ENCODE measurements around the gene CACNA1S.

CACNA1S gene

DNA sequence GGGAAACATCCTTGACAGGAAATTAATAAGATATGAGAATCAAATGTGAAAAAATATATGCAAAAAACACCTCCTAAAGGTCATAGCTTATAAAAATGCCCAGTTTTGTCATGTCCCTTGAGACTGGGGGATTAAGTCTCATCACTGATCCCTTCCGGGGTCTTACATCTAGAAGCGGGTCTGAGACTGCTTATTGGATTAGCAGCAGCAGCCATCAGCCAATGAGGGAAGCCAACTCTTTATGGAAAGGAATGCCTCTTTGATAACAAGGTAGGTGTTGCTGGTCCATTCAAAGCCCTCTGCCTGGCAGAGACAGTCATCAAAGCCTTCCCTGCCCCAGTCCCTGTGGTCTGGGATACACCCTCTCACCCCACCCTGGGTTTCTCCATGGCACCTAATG is 3.9 kb upstream of the CACNA1S start:
- DNase-seq (ENCODE audit: low read depth in 2 of 2) = no peak

- no peak for DNase-seq (ENCODE audit: low read depth in 2 of 2)
Measured at GRCh38 chr1:201115390-201115937, 3.2 kb upstream of the CACNA1S start.

- peak; percentile 65 to 79 for DNase-seq (ENCODE audit: low read depth in 2 of 2)
Measured at GRCh38 chr1:201114245-201115131, 2.3 kb upstream of the CACNA1S start.

DNA sequence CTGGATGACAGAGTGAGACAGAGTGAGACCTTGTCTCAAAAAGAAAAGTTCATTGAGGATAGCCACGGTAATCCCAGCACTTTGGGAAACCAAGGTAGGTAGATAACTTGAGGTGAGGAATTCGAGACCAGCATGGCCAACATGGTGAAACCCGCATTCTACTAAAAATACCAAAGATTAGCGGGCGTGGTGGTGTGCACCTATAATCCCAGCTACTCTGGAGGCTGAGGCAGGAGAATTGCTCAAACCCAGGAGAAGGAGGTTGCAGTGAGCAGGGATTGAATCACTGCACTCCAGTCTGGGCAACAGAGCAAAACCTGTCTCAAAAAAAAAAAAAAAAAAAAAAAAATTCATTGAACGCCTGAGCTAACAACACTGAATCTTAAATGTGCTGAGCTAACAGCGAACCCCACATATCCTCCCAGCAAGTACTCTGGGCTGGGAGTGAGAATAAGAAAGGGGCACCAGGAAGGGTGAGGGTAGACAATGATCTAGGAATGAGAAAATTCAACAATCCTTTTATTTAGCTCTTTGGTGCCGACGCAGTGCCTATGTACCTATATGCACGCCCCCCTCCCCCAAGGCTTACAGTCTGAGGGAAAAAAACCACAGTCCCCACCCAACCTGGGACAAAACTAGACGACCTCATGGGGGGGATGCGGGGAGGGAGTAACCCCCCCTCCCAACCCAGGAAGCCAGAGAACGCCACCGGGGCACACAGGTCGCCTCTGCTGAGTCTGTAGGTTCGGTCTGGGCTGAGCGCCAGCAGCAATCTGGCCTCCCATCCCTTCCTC is 1.4 kb upstream of the CACNA1S start:
- no peak for DNase-seq (ENCODE audit: low read depth in 2 of 2)

- no peak for DNase-seq (ENCODE audit: low read depth in 2 of 2)
Measured at GRCh38 chr1:201112926-201113325, 700 bp upstream of the CACNA1S start.

DNA sequence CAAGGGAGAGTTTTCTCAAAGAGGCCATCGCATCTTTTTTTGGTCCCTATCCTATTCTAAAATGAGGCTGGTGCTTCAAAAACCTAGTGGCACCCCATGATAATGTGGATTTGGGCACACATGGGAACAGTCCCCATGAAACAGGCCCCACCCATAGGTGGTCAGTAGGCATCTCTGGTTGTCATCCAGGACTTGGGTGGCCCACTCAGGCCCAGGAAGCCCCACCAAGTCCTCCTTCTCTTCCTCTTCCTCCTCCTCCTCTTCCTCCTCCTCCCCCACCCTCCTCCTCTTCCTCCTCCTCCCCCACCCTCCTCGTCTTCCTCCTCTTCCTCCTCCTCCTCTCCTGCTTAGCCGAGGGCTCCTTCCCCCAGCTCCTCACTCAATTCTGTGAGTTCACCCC is 554 bp downstream of the CACNA1S start:
- no peak for DNase-seq (ENCODE audit: low read depth in 2 of 2)

GRCh38 chr1:201111156-201111555 is 1.1 kb downstream of the CACNA1S start:
- DNase-seq (ENCODE audit: low read depth in 2 of 2) = no peak

GRCh38 chr1:201110616-201111015 is 1.6 kb downstream of the CACNA1S start:
- no peak for DNase-seq (ENCODE audit: low read depth in 2 of 2)

- DNase-seq (ENCODE audit: low read depth in 2 of 2) = no peak
Measured at GRCh38 chr1:201110138-201110537, 2.1 kb downstream of the CACNA1S start.

- no peak for DNase-seq (ENCODE audit: low read depth in 2 of 2)
Measured at GRCh38 chr1:201109651-201110050, 2.6 kb downstream of the CACNA1S start.

DNA sequence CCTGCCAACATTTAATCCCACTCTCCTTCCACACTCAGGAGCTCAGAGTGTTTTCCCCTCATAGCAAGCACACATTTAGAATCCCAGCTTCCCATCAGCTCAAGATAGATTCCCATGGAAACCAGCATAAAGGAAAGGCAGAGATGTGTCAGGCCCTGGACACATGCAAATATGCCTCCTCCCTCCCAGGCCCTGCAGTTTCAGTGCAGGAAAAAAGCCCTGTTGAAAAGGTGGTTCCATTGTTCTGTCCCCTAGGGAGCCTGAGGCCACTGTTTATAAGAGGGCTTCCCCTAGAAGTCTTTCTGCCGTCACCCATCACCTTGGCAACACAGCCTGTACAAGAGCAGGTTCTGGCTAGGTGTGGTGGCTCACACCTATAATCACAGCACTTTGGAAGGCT is 3.6 kb downstream of the CACNA1S start:
- DNase-seq (ENCODE audit: low read depth in 2 of 2) = no peak

- DNase-seq (ENCODE audit: low read depth in 2 of 2) = no peak
Measured at GRCh38 chr1:201105688-201106087, 6.5 kb downstream of the CACNA1S start.

GRCh38 chr1:201104141-201104540 is 8.1 kb downstream of the CACNA1S start:
- DNase-seq (ENCODE audit: low read depth in 2 of 2) = no peak

DNA sequence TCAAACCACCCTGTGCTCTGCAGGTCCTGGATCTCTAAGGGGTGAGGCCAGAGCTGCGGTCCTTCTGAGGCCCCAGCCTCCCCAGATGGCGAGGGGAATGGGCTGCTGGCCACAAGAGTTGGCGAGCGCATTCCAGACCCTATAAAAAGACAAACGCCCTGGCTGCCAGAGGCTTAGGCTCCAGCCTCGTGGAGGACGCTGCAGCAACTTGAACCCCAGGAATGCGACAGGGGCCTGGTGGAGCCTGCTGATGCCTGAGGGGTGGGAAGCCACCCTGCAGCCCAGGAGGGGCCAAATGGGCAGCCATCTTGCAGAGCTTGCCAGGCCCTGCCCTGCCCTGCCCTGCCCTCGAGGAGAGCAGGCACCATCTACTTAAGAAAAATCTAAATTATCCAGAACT is 8.6 kb downstream of the CACNA1S start:
- no peak for DNase-seq (ENCODE audit: low read depth in 2 of 2)

DNA sequence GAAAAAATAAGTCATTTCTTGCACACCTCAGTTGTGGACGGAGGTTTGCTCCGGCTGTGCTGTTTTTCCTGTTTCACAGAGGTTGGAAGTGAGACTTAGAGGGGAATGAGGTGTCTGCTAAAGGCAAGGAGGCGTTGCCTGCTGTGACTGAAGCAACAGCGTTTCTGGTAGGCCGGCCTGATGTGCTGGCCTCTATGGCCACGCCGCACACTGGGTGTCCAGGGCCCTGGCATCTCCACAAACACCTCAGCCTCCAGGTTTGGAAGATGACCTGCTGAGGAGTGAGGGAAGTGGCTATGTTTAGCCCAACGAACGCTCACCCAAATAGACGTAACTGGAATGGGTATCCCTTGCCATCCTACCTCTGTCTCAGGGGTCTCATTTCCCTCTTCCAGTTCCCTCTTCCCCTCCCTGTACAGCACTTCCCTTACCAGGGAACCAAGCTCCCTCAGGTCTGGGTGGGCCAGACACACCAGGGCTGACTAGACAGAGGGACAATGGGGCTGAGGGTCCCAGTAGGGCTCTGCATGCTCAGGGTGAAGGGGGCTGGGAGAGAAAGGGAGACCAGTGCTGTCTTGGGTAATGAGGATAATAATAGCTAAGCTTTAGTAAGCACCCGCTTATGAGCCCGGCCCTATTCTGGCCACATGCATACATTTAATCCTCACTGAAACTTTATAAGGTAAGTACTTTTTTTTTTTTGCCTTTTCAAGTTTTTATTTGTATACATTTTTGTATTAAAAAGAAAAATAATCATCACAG is 11.9 kb downstream of the CACNA1S start:
- no peak for DNase-seq (ENCODE audit: low read depth in 2 of 2)

GRCh38 chr1:201098992-201099677 is 13.1 kb downstream of the CACNA1S start:
- DNase-seq (ENCODE audit: low read depth in 2 of 2) = no peak

DNA sequence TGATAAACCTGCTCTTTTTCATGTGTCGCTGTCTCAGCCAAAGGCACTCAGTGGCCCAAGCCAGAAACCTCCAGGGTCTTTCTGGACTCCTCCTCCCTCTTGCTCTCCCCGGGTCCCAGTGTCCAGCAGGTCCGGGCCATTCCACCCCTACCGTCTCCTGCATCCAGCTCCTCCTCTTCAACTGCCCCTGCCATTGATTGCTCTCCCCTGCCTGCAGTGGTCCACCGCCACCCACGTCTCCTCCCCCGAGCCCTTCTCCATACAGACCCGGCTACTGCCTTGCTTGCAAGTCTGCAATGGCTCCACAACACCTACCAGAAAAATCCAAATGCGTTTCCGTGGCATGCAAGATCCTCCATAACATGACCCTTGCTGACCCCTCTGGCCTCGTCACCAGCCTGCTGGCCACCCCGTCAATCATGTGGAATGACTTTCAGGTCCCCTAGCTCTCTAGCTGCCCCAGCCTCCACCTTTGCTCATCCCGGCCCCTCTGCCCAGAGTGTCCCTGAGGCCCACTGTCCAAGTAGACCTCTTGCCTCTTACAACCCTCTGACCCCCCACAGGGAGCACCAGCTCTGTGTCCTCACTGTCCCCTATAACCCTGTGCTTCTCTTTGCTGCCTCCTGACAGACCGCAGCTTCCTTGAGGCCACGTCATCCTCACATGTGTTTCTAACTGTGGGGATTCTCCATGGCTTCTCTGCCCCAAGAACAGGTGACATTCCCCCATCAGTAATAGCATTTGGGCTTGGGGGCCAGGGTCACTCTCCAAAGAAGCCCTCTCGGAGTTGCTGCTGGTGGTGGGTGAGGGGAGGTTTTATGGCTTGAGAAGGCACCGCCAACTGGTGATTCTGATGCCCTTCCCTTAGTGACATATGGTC is 15.0 kb downstream of the CACNA1S start:
- no peak for DNase-seq (ENCODE audit: low read depth in 2 of 2)

DNA sequence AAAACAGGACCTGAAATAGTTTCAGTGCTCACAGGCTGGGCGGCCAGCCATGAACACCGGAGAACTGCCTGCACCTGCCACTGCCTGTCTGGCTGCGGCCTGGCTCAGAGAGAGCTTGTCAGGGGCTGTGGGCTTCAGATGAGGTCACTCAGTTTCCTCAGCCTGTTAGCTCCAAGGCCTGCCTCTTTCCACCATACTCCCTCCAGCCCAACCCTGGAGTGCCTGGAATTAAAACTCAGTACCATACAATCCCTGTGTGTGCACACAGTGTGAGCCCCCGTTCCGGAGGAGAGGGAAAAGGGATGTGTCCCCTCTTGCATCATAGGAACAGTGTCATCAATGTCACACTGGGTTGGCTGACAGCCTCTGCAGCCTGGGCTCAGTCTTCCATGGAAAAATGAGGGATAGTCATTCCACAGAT is 16.2 kb downstream of the CACNA1S start:
- DNase-seq (ENCODE audit: low read depth in 2 of 2) = no peak

DNA sequence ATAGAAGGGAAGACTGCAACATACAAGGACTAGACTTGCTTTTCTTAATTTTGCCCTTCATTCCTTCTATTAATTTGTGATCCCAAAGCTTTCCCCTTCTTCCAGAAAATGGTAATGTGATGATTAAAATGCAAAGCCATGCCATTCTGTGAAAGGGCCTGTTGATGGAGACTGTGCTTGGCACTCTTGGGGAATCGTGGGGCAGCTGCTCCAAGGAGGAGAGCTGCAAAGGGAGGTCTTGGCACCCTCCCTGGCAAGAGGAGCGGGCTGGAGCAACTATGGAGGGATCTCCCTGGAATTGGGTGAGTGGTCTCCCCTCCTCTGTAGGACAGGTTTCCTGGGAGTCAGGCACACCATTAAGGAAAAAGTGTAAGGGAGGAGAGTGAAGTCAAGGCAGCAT is 16.6 kb downstream of the CACNA1S start:
- DNase-seq (ENCODE audit: low read depth in 2 of 2) = no peak

DNA sequence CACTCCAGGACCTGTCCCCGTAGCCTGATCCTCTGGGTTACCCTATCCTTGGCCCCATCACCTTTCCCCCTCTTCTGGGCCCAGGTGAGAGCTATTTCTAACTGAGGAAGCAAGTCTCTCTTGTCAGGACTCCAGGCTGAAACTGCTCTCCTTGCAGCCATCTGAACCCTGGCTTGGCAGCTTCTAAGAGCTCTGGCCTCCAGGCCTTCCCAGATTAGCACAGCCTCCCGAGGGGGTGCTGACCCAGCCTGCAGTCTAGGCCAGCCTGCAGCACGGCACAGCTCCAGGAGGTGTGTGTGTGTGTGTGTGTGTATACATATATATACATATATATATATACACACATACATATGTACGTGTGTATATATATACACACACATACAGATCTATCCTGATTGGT is 17.4 kb downstream of the CACNA1S start:
- DNase-seq (ENCODE audit: low read depth in 2 of 2) = no peak
